22Rv1 (cell line): ENCODE results near the gene TEKT1.

Source experiments
- CTCF ChIP-seq: fragments of 450-650 bp; IDR thresholded peaks from 2 replicates; pipeline ENCODE4 v1.5.1; 2017; ENCODE audit warnings: mild to moderate bottlenecking
- ZFX ChIP-seq: fragments of 450-650 bp; IDR thresholded peaks from 2 replicates; pipeline ENCODE4 v1.6.1; 2017; ENCODE audit warnings: antibody characterized with exemption, borderline replicate concordance

- TF ChIP-seq CTCF = no peak
- no peak for TF ChIP-seq ZFX
Observed at GRCh38 chr17:6753006-6753445, 78.5 kb downstream of the TEKT1 start.
